Osteoblast (primary cell): ENCODE results near the gene VANGL2. TPM values are rescaled to one million over a fixed set of nuclear protein-coding genes. Genes with fewer than 3 reads are reported as not detected.

Source experiments
- DNase-seq: peaks from one replicate; pipeline ENCODE4 v3.0.0; 2011; ENCODE audit warnings: low spot score, mixed read lengths; ENCODE audit not compliant: insufficient read length; ENCODE audit errors: missing footprints
- H2AFZ ChIP-seq: 2 replicates; pipeline ENCODE4 v1.6.0; 2011; ENCODE audit warnings: mild to moderate bottlenecking, low read length
- H3K27ac ChIP-seq: 2 replicates; pipeline ENCODE4 v1.5.1; 2011; ENCODE audit warnings: mild to moderate bottlenecking, low read depth, low read length, moderate library complexity
- H3K27me3 ChIP-seq: 2 replicates; pipeline ENCODE4 v1.6.0; 2012; ENCODE audit warnings: mild to moderate bottlenecking, control low read depth, inconsistent platforms, low read length, moderate library complexity; ENCODE audit not compliant: insufficient read depth
- H3K36me3 ChIP-seq: 2 replicates; pipeline ENCODE4 v1.5.1; 2011; ENCODE audit warnings: mild to moderate bottlenecking, low read length, control low read depth, moderate library complexity; ENCODE audit not compliant: insufficient read depth
- H3K4me1 ChIP-seq: 2 replicates; pipeline ENCODE4 v1.5.1; 2011; ENCODE audit warnings: mild to moderate bottlenecking, low read length, control low read depth, moderate library complexity; ENCODE audit not compliant: insufficient read depth
- H3K4me2 ChIP-seq: 2 replicates; pipeline ENCODE4 v1.6.0; 2011; ENCODE audit warnings: mild to moderate bottlenecking, low read length; ENCODE audit not compliant: insufficient read depth
- H3K4me3 ChIP-seq: fragments of 200-600 bp; sonication (generic); 3 replicates; pipeline ENCODE4 v1.5.1; 2012; ENCODE audit warnings: mild to moderate bottlenecking, low read length, inconsistent platforms; ENCODE audit not compliant: insufficient read depth
- H3K79me2 ChIP-seq: 2 replicates; pipeline ENCODE4 v1.6.0; 2012; ENCODE audit warnings: mild to moderate bottlenecking, low read length, control low read depth, inconsistent platforms; ENCODE audit not compliant: insufficient read depth
- H3K9me3 ChIP-seq: 2 replicates; pipeline ENCODE4 v1.5.1; 2011; ENCODE audit warnings: low read depth, low read length, control low read depth
- H4K20me1 ChIP-seq: 2 replicates; pipeline ENCODE4 v1.6.0; 2012; ENCODE audit warnings: mild to moderate bottlenecking, low read length, control low read depth; ENCODE audit not compliant: insufficient read depth
- small RNA-seq: library from RNA; depleted of rRNA; stranded (forward); fragments of <200 nt; gene quantifications from one replicate; pipeline ENCODE3, GENCODE V24; 2012
- total RNA-seq: library from RNA; depleted of rRNA; stranded (reverse); fragments of >200 nt; gene quantifications from 2 replicates; pipeline ENCODE4 v1.2.3, GENCODE V29; 2012
- TF ChIP-seq, protein P1 (sequence below): IDR thresholded peaks from 2 replicates; pipeline ENCODE4 v1.5.1; 2011; ENCODE audit warnings: mild to moderate bottlenecking, low read depth, low read length, moderate library complexity; ENCODE audit errors: extremely low read depth

The VANGL2 gene
- total RNA-seq, 1 donor = not detected

- H3K36me3 ChIP-seq = no peaks in the 10 kb centered on the region
- TF ChIP-seq, protein P1, sequence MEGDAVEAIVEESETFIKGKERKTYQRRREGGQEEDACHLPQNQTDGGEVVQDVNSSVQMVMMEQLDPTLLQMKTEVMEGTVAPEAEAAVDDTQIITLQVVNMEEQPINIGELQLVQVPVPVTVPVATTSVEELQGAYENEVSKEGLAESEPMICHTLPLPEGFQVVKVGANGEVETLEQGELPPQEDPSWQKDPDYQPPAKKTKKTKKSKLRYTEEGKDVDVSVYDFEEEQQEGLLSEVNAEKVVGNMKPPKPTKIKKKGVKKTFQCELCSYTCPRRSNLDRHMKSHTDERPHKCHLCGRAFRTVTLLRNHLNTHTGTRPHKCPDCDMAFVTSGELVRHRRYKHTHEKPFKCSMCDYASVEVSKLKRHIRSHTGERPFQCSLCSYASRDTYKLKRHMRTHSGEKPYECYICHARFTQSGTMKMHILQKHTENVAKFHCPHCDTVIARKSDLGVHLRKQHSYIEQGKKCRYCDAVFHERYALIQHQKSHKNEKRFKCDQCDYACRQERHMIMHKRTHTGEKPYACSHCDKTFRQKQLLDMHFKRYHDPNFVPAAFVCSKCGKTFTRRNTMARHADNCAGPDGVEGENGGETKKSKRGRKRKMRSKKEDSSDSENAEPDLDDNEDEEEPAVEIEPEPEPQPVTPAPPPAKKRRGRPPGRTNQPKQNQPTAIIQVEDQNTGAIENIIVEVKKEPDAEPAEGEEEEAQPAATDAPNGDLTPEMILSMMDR = no peak
- no peak for DNase-seq
- no peak overlapping the region for H3K27ac ChIP-seq
- H3K79me2 ChIP-seq = no peaks in the 10 kb centered on the region
- H2AFZ ChIP-seq = no peak overlapping the region
- H3K9me3 ChIP-seq = no peaks in the 10 kb centered on the region
- H3K4me2 ChIP-seq = no peak overlapping the region
- H4K20me1 ChIP-seq = no peaks in the 10 kb centered on the region
- H3K4me1 ChIP-seq = no peaks in the 10 kb centered on the region
- H3K27me3 ChIP-seq = no peaks in the 10 kb centered on the region
- H3K4me3 ChIP-seq = no peak overlapping the region
Observed at GRCh38 chr1:160472112-160472511, 71.7 kb downstream of the VANGL2 start.

DNA sequence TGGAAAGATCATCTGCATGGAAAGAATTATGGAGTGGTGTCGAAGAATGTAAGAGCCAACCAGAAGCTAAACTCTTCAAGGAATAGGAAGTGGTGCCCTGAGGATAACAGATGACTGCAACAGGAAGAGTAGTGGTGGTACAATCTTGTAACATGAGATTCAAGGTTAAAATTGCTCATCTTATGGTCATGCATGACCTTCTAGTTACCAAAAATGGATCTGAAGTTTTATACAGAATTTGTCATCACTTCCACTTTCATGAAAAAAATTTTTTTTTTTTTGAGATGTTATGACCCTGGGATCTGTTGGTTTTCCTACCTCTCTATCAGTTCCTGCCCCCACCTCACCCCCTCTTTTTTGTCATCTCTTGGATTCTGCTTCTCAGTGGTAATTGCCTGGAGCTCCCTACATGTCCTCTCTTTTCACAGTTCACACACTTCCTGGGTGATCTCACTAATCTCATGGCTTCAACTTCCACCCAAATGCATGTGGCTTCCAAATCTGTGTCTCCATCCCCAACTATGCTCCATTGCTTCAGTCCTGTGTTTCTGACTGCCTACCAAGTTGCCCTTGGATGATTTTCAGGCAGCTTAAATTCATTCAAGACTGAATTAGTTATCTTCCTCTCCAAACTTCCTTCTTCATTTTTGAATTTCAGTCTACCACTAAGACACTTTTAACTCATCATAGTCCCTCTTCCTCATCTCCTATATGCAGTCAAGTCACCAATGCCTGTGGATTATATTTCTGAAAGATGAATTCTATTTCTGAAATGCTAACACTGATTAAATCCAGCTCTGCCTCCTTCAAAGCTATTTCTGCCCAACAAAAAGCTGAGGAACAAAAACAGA, 74.3 kb downstream of the VANGL2 start:
- Histone ChIP-seq H4K20me1 (no peaks in the 10 kb centered on the region), H2AFZ (no peak overlapping the region), H3K79me2 (no peaks in the 10 kb centered on the region), H3K36me3 (no peaks in the 10 kb centered on the region), H3K4me3 (no peak overlapping the region), H3K4me2 (no peak overlapping the region), H3K4me1 (no peaks in the 10 kb centered on the region), H3K9me3 (no peaks in the 10 kb centered on the region), H3K27me3 (no peaks in the 10 kb centered on the region), H3K27ac (no peak overlapping the region)
- no peak for DNase-seq
- TF ChIP-seq, protein P1 = no peak

Small RNAs within 50 kb of the gene (small RNA-seq; reads per million reads assigned to genes)
- not detected for gene RNU4-42P

Other genes starting within 250 kb of the VANGL2 start
- not detected in 2 replicates for gene ATP1A4, start 249.0 kb upstream of the VANGL2 start, total RNA-seq
- 0.29 and 0.36 TPM in 2 replicates for gene CASQ1, start 210.0 kb upstream of the VANGL2 start, total RNA-seq
- 200 and 217 TPM in 2 replicates for gene PEA15, start 195.2 kb upstream of the VANGL2 start, total RNA-seq
- 107 and 112 TPM in 2 replicates for gene DCAF8, start 138.0 kb upstream of the VANGL2 start, total RNA-seq
- gene PEX19, start 115.4 kb upstream of the VANGL2 start, total RNA-seq = 38.0 and 43.3 TPM in 2 replicates
- gene COPA, start 57.3 kb upstream of the VANGL2 start, total RNA-seq = 282 and 335 TPM in 2 replicates
- gene NCSTN, start 57.2 kb upstream of the VANGL2 start, total RNA-seq = 147 and 165 TPM in 2 replicates
- gene NHLH1, start 33.5 kb upstream of the VANGL2 start, total RNA-seq = under 0.01 TPM in 1 of 2 replicates, not detected in the other
- gene SLAMF6, start 122.7 kb downstream of the VANGL2 start, total RNA-seq = not detected in 2 replicates
- gene CD84, start 178.9 kb downstream of the VANGL2 start, total RNA-seq = 0.29 and 0.36 TPM in 2 replicates
- not detected in 2 replicates for gene SLAMF1, start 246.5 kb downstream of the VANGL2 start, total RNA-seq